IMR-90 (cell line): ENCODE results near the gene UGDH. TPM values are rescaled to one million over a fixed set of nuclear protein-coding genes. Genes with fewer than 3 reads are reported as not detected.
A peak's percentile ranks its signal among the peaks of the same experiment; 100 is the strongest.

ENCODE experiments used
- ATAC-seq: fragments of 200-7000 bp; cut with Tn5 transposase; 2 replicates; pipeline ENCODE4 v1.9.1; 2020; ENCODE audit warnings: low read depth, mild to moderate bottlenecking, moderate library complexity
- BruUV-seq: library from RNA; stranded (reverse); fragments of 400-500 nt; replicated peaks from 2 replicates; lab custom pipeline; 2021; lab: Mats Ljungman, UMichigan
- CTCF ChIA-PET: fragments of 300-600 bp; formaldehyde crosslinking; extraction: SDS; loops from one replicate; lab custom pipeline; 2021; ENCODE audit warnings: antibody characterized with exemption; lab: Yijun Ruan, JAX
- POLR2A ChIA-PET: fragments of 300-600 bp; sonication (Branson Sonifier 250); formaldehyde crosslinking; loops from one replicate; lab custom pipeline; 2022; ENCODE audit warnings: antibody characterized with exemption; ENCODE audit not compliant: unreplicated experiment; lab: Charles Lee
- DNase-seq: peaks from one replicate; pipeline ENCODE4 v3.0.0; 2013
- H2AFZ ChIP-seq: replicated peaks from 2 replicates; pipeline ENCODE3; 2013; ENCODE audit warnings: low read length, mild to moderate bottlenecking; ENCODE audit not compliant: poor library complexity
- H2AK5ac ChIP-seq: 2 replicates; pipeline ENCODE4 v1.6.1; 2013; ENCODE audit warnings: low read depth, low read length, inconsistent platforms
- H2AK9ac ChIP-seq: replicated peaks from 2 replicates; pipeline ENCODE3; 2013; ENCODE audit warnings: mild to moderate bottlenecking, low read depth, low read length, moderate library complexity; ENCODE audit not compliant: poor library complexity
- H2BK120ac ChIP-seq: 2 replicates; pipeline ENCODE4 v1.6.1; 2013; ENCODE audit warnings: low read depth, low read length, inconsistent platforms
- H2BK15ac ChIP-seq: 3 replicates; pipeline ENCODE4 v1.6.1; 2013; ENCODE audit warnings: low read depth, low read length, inconsistent platforms
- H2BK20ac ChIP-seq: 2 replicates; pipeline ENCODE4 v1.6.1; 2013; ENCODE audit warnings: low read depth, mild to moderate bottlenecking, inconsistent platforms, low read length, moderate library complexity
- H2BK5ac ChIP-seq: 2 replicates; pipeline ENCODE4 v1.6.1; 2013; ENCODE audit warnings: mild to moderate bottlenecking, low read depth, low read length, inconsistent platforms; ENCODE audit not compliant: poor library complexity, severe bottlenecking
- H3K14ac ChIP-seq: replicated peaks from 2 replicates; pipeline ENCODE4 v1.6.1; 2013; ENCODE audit warnings: low read depth, low read length, inconsistent platforms
- H3K18ac ChIP-seq: 2 replicates; pipeline ENCODE4 v1.6.1; 2013; ENCODE audit warnings: low read depth, low read length, control low read depth
- H3K23ac ChIP-seq: 2 replicates; pipeline ENCODE4 v1.6.1; 2013; ENCODE audit warnings: low read depth, low read length, inconsistent platforms
- H3K27ac ChIP-seq: 2 replicates; pipeline ENCODE4 v1.5.1; 2013; ENCODE audit warnings: mild to moderate bottlenecking, control low read depth, low read length; ENCODE audit not compliant: insufficient read depth
- H3K27me3 ChIP-seq: 2 replicates; pipeline ENCODE4 v1.6.1; 2013; ENCODE audit warnings: low read length; ENCODE audit not compliant: control insufficient read depth, insufficient read depth
- H3K36me3 ChIP-seq: 2 replicates; pipeline ENCODE4 v1.6.1; 2013; ENCODE audit warnings: low read length, mixed read lengths; ENCODE audit not compliant: control insufficient read depth, insufficient read depth
- H3K4ac ChIP-seq: 2 replicates; pipeline ENCODE4 v1.6.1; 2013; ENCODE audit warnings: low read depth, low read length, inconsistent platforms
- H3K4me1 ChIP-seq: 2 replicates; pipeline ENCODE4 v1.6.1; 2013; ENCODE audit warnings: low read length, mixed read lengths; ENCODE audit not compliant: control insufficient read depth, insufficient read depth
- H3K4me2 ChIP-seq: 2 replicates; pipeline ENCODE4 v1.6.1; 2013; ENCODE audit warnings: low read depth, mild to moderate bottlenecking, control low read depth, low read length, moderate library complexity
- H3K4me3 ChIP-seq: 2 replicates; pipeline ENCODE4 v1.5.1; 2013; ENCODE audit warnings: low read depth, mild to moderate bottlenecking, control low read depth, low read length, moderate library complexity; ENCODE audit not compliant: insufficient read depth
- H3K56ac ChIP-seq: 2 replicates; pipeline ENCODE4 v1.6.1; 2013; ENCODE audit warnings: low read length, inconsistent platforms; ENCODE audit not compliant: insufficient read depth; ENCODE audit errors: extremely low read depth
- H3K79me1 ChIP-seq, 2 experiments: 2 replicates each; pipeline ENCODE4 v1.6.1; 2013; ENCODE audit warnings: low read length in 2 of 2, inconsistent platforms in 1 of 2, low read depth in 1 of 2
- H3K9ac ChIP-seq: 2 replicates; pipeline ENCODE4 v1.6.1; 2013; ENCODE audit warnings: low read depth, low read length, control low read depth
- H3K9me1 ChIP-seq: 2 replicates; pipeline ENCODE4 v1.6.1; 2013; ENCODE audit warnings: low read length, inconsistent platforms; ENCODE audit not compliant: insufficient read depth
- H3K9me3 ChIP-seq: 2 replicates; pipeline ENCODE4 v1.6.1; 2013; ENCODE audit warnings: low read length; ENCODE audit not compliant: control insufficient read depth, insufficient read depth
- H4K20me1 ChIP-seq: 2 replicates; pipeline ENCODE4 v1.6.1; 2013; ENCODE audit warnings: low read length, inconsistent platforms; ENCODE audit not compliant: insufficient read depth
- H4K5ac ChIP-seq: 2 replicates; pipeline ENCODE4 v1.6.1; 2013; ENCODE audit warnings: mild to moderate bottlenecking, low read depth, low read length, control low read depth
- H4K8ac ChIP-seq, 2 experiments: 2 replicates each; pipeline ENCODE4 v1.6.1; 2013; ENCODE audit warnings: low read depth in 2 of 2, low read length in 2 of 2, control low read depth in 1 of 2, inconsistent platforms in 1 of 2
- H4K91ac ChIP-seq: 2 replicates; pipeline ENCODE4 v1.6.1; 2013; ENCODE audit warnings: low read depth, low read length, inconsistent platforms; ENCODE audit not compliant: insufficient read depth
- CEBPB ChIP-seq: IDR thresholded peaks from 2 replicates; pipeline ENCODE4 v1.6.1; 2012; ENCODE audit warnings: low read depth, low read length, improper control_type of control experiment
- CTCF ChIP-seq: conservative IDR thresholded peaks from 2 replicates; pipeline ENCODE4 v1.5.1; 2012; ENCODE audit warnings: mild to moderate bottlenecking, low read depth, low read length, improper control_type of control experiment
- RAD21 ChIP-seq: IDR thresholded peaks from 2 replicates; pipeline ENCODE4 v1.6.1; 2012; ENCODE audit warnings: low read length, improper control_type of control experiment
- RFX5 ChIP-seq: IDR thresholded peaks from 2 replicates; pipeline ENCODE4 v1.8.0; 2012; ENCODE audit warnings: low read depth, mild to moderate bottlenecking, low read length, moderate library complexity
- WGBS, 2 experiments: methylation state at CpG; one replicate each; pipeline versions ENCODE4 v1.1.5 to v1.1.7; 2013; ENCODE audit warnings: missing lambda C conversion rate in 2 of 2; ENCODE audit not compliant: insufficient read length in 1 of 2; ENCODE audit errors: extremely low coverage in 2 of 2; 5-methylcytosine and 5-hydroxymethylcytosine counted together
- dilution Hi-C: fragments of 300-500 bp; cut with HindIII; formaldehyde crosslinking; loops from one replicate; pipeline ENCODE4 v1.14.3; 2018; ENCODE audit warnings: low sequenced_read_pairs; ENCODE audit not compliant: unreplicated experiment
- in situ Hi-C: fragments of 300-500 bp; cut with MboI; formaldehyde crosslinking; loops from 3 replicates; pipeline ENCODE4 v1.14.3; 2019; ENCODE audit warnings: low sequenced_read_pairs, inconsistent platforms, mixed read lengths
- intact Hi-C: fragments of 100-400 bp; cut with micrococcal nuclease; formaldehyde crosslinking; loops from 2 replicates; pipeline ENCODE4 v1.10.0; 2022
- polyA plus RNA-seq, 3 experiments: library from polyadenylated mRNA; depleted of rRNA; stranded (reverse); fragments of >200 nt; gene quantifications; 2 replicates each; pipeline ENCODE4 v1.2.3, GENCODE V29; 2012; ENCODE audit warnings: low replicate concordance in 1 of 3
- total RNA-seq: library from RNA; depleted of rRNA; stranded (reverse); fragments of >200 nt; gene quantifications from 2 replicates; pipeline ENCODE4 v1.2.3, GENCODE V29; 2012
- TF ChIP-seq, protein P1 (sequence below): fragments of 150-350 bp; IDR thresholded peaks from 2 replicates; pipeline ENCODE4 v1.6.1; 2016; ENCODE audit warnings: low read depth, mild to moderate bottlenecking, low read length, moderate library complexity, borderline replicate concordance

UGDH gene
- total and polyA plus RNA-seq, 2 of the 4 experiments (the other 2 are of a cell fraction) = 69.2 to 257 TPM

- Histone ChIP-seq H4K20me1 (0 out of 2 replicates have a peak, but pooled peaks cover 3% of the 10 kb centered on the region), H3K79me1 (peaks cover 15 to 16% of the 10 kb centered on the region in 2 experiments; a peak in 3 of 4 replicates), H3K18ac (peak overlapping the region; percentile 6), H3K9me1 (peaks cover 4% of the 10 kb centered on the region), H3K4ac (peak overlapping the region; percentile 55; the same call in 1 of the 2 replicates), H4K5ac (peak overlapping the region; percentile 3; the same call in 1 of the 2 replicates), H2AK9ac (peak overlapping the region; percentile 75), H3K36me3 (no peaks in the 10 kb centered on the region), H3K9me3 (no peaks in the 10 kb centered on the region), H2BK5ac (peak overlapping the region; percentile 76), H3K27ac (peak overlapping the region; percentile 69; the same call in 1 of the 2 replicates), H4K8ac (peak overlapping the region in 1 of 2 experiments; percentile 21; a peak in 1 of 4 replicates), H3K4me1 (peaks cover 22% of the 10 kb centered on the region), H3K56ac (peak overlapping the region; percentile 25; the same call in 1 of the 2 replicates), H3K4me2 (peak overlapping the region; percentile 11; the same call in 1 of the 2 replicates), H3K9ac (no peak overlapping the region), H3K4me3 (no peak overlapping the region), H2BK20ac (peak overlapping the region; percentile 16), H3K27me3 (no peaks in the 10 kb centered on the region), H2BK120ac (no peak overlapping the region), H2AK5ac (peak overlapping the region; percentile 92), H2AFZ (no peak overlapping the region), H4K91ac (0 out of 2 replicates have a peak overlapping the region, but pooled peaks have one; percentile 17), H3K23ac (no peak overlapping the region), H3K14ac (no peak overlapping the region), H2BK15ac (0 out of 3 replicates have a peak overlapping the region, but pooled peaks have one; percentile 11)
- DNase-seq (peak; percentile 67), ATAC-seq (peak; percentile 50)
- POLR2A ChIA-PET = no interaction called here
- no TSS peak for BruUV-seq
- intact Hi-C loops = no loop called here
- in situ Hi-C loops = no loop called here
- TF ChIP-seq CEBPB (no peak), CTCF (no peak), RFX5 (no peak), RAD21 (no peak)
- TF ChIP-seq, protein P1, sequence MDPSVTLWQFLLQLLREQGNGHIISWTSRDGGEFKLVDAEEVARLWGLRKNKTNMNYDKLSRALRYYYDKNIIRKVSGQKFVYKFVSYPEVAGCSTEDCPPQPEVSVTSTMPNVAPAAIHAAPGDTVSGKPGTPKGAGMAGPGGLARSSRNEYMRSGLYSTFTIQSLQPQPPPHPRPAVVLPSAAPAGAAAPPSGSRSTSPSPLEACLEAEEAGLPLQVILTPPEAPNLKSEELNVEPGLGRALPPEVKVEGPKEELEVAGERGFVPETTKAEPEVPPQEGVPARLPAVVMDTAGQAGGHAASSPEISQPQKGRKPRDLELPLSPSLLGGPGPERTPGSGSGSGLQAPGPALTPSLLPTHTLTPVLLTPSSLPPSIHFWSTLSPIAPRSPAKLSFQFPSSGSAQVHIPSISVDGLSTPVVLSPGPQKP = no peak
- dilution Hi-C loops = no loop called here
- CTCF ChIA-PET = interaction anchor here (0.6 to 0.7 kb wide), 2 partner anchors 75 to 1473 kb away, joined by 3 to 7 read pairs; no protein-coding TSS in a partner anchor
- WGBS, 2 experiments = no CpG with 5 or more reads among the region's 1 CpG
Observed at GRCh38 chr4:39544580-39545315, 17.5 kb upstream of the UGDH start.
